NCI-H2171 treated with DMSO at 0.1 percent for 48 hours (cell line): ENCODE results near the gene GTF3C2.

Source experiments
- DNase-seq: peaks from one replicate; lab custom pipeline; 2025; lab: John Stamatoyannopoulos, UW

Gene GTF3C2

GRCh38 chr2:27296481-27296880, 60.1 kb downstream of the GTF3C2 start:
- DNase-seq = no peak

DNA sequence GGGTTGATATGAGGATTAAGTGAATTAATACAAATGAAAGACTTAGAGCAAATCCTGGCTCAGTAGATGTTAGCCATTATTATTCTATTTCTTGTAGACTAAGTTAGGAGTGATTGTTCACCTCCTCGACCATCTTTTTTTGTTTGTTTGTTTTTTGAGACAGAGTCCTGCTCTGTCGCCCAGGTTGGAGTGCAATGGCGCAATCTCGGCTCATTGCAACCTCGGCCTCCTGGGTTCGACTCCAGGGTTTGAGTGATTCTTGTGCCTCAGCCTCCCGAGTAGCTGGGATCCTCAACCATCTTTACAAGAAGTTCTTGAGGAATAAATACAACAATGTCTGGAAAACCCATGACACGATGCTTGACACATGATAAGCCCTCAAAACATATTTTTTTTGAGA, 61.6 kb downstream of the GTF3C2 start:
- no peak for DNase-seq

- DNase-seq = no peak
These were observed 64.7 kb downstream of the GTF3C2 start for GRCh38 chr2:27291865-27292264.

DNA sequence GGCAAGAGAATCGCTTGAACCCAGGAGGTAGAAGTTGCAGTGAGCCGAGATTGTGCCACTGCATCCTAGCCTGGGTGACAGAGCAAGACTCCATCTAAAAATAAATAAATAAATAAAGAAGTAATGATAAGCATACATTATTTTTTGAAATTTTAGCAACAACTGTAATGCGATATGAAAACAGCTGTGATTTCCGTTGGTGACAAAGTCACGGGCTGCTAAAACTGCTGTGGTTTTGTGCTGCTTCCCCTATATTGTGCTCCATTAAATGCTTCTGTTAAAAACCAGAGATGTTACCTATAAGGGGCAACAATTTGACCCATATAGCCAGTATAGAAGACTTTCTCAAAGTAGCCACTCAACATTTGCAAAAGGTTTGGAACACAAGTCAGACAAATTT, 66.0 kb downstream of the GTF3C2 start:
- no peak for DNase-seq

DNA sequence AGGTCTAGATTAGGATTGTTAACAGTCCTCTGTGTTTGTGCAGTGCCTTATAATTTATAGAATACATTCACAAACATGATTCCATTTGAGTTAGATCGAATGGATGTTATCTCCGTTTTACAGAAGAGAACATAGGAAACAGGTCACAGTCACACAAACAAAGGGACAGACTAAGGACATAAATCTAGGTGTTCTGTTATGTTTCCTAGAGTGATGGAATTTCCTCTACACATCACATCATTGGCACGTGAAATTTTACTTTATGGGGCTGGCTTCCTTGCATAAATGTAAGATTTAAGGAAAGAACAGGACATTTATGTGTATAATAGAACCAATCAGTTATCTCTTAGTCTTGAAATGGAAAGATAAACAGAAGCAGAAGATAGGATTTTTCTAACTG, 68.0 kb downstream of the GTF3C2 start:
- no peak for DNase-seq

DNA sequence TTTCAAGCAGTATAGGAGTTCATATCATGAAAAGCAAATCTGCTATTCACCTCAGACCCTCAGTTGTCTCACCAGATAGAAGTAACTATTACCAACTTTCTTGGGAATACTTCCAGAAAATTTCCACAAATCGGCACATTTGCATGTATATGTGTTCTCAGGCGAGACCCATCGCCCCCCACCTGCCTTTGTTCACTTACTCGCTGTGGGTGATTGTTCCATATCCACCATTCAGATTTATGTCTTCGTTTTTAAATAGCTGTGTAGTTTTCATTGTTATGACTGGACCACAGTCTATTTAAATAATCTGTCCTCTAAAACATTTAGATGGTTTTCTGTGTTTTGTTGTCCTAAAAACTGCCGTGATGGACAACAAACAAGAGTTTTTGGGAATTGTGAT, 71.1 kb downstream of the GTF3C2 start:
- DNase-seq = no peak

DNA sequence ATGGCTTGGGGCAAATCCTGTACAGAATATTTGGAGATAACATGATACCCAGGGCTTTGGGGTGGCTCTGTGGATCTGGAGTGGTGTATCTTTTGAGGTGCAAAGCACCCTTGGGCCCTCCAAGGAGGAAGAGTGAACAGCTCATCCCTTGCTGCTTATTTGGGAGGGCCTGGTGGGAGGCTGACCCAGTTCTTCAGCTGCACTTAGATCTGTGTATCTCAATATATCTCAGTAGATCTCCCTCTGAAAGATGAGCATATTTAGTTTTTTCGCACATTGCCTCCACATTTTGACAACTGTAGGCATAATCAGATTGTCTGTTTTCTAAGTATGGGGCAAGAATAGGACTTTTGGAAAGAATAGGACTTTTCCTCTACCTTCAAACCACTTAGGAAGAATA, 71.6 kb downstream of the GTF3C2 start:
- DNase-seq = no peak

GRCh38 chr2:27282892-27283291, 73.7 kb downstream of the GTF3C2 start:
- peak; percentile 29 for DNase-seq

- DNase-seq = no peak
These were observed 74.6 kb downstream of the GTF3C2 start, which contains the start of gene TRIM54 for GRCh38 chr2:27281855-27282559. TSS of gene TRIM54 (plus strand) at chr2:27282429. CDS start at chr2:27282732, 303 bp downstream.

DNA sequence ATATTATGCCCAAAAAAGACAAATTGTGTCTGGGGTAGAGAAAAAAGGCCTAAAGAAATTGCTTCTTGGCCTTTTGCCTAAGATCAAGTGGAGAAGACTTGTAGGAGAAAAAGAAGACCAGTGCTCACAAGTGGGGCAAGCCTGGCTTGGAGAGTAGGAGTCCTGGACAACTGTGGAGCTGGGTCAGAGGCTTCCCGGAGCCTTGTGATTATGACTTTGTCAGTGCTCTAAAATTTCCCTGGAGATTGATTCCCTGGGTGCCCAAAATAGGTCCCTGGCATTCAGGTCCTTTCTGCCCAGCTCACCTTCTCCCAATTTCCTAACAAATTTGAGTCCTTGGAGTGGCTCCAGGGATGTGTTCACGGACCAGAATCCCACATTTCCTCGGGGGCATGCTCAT, 75.1 kb downstream of the GTF3C2 start:
- DNase-seq = no peak

GRCh38 chr2:27280826-27281225, 75.7 kb downstream of the GTF3C2 start:
- no peak for DNase-seq

DNA sequence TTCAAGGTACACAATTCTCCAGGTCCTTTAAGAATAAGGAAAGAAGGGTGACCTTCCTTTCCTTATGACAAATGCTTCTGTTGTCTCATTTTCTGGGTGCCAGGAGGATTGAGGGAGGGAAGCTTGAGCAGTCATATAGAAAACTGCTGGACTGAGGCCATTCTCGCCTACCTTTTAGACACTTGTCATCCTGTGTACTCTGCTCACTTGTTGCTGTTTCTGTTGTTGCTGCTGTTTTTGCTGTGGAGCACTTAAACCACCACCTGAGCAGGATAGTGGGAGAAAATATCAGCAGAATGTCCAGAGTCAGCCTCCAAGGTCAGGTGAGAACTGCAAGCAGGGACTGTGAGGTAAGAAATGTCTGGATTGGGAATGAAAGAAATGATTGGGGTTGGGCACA, 78.6 kb downstream of the GTF3C2 start:
- no peak for DNase-seq
